WTC11 (cell line): Measurements from ENCODE around the gene ZFP69B. TPM values are rescaled to one million over a fixed set of nuclear protein-coding genes. Genes with fewer than 3 reads are reported as not detected.

Experiments
- ATAC-seq: fragments of 200-7000 bp; cut with Tn5 transposase; 2 replicates; pipeline ENCODE4 v1.10.0; 2021; ENCODE audit warnings: mild to moderate bottlenecking, moderate library complexity
- CTCF ChIA-PET: fragments of 300-600 bp; sonication (Branson Sonifier 250); formaldehyde crosslinking; loops from one replicate; lab custom pipeline; 2021; ENCODE audit warnings: antibody characterized with exemption; lab: Charles Lee
- POLR2A ChIA-PET: fragments of 350-600 bp; sonication (Branson Sonifier 250); formaldehyde crosslinking; loops from one replicate; lab custom pipeline; 2021; ENCODE audit warnings: antibody characterized with exemption; lab: Charles Lee
- DNase-seq: peaks from one replicate; pipeline ENCODE4 v3.0.0; 2021; ENCODE audit warnings: low spot score
- H3K27ac Mint-ChIP-seq: 2 replicates; pipeline ENCODE4 v1.8.0; 2021; ENCODE audit warnings: mixed read lengths
- H3K27me3 Mint-ChIP-seq: 2 replicates; pipeline ENCODE4 v1.8.0; 2021; ENCODE audit warnings: low read depth, mild to moderate bottlenecking, moderate library complexity, mixed read lengths
- H3K36me3 Mint-ChIP-seq: 2 replicates; pipeline ENCODE4 v1.8.0; 2021; ENCODE audit warnings: mixed read lengths
- H3K4me1 Mint-ChIP-seq: 2 replicates; pipeline ENCODE4 v1.8.0; 2022; ENCODE audit warnings: mixed read lengths
- H3K4me3 Mint-ChIP-seq: 2 replicates; pipeline ENCODE4 v1.8.0; 2021; ENCODE audit warnings: mild to moderate bottlenecking, moderate library complexity, mixed read lengths
- H3K9me3 Mint-ChIP-seq: 2 replicates; pipeline ENCODE4 v1.8.0; 2021; ENCODE audit warnings: mixed read lengths
- CBFB ChIP-seq: sonication (generic); formaldehyde crosslinking; IDR thresholded peaks from 2 replicates; pipeline ENCODE4 v1.8.1; 2022; ENCODE audit warnings: mild to moderate bottlenecking, low read depth, missing genetic modification reagents
- CDX4 ChIP-seq: fragments of 250-450 bp; sonication (Bioruptor Pico); IDR thresholded peaks from 2 replicates; pipeline ENCODE4 v1.9.0; 2021; ENCODE audit warnings: moderate library complexity, mild to moderate bottlenecking, inconsistent platforms, borderline replicate concordance
- CREM ChIP-seq: sonication (generic); formaldehyde crosslinking; IDR thresholded peaks from 2 replicates; pipeline ENCODE4 v1.8.1; 2022; ENCODE audit warnings: mild to moderate bottlenecking, missing genetic modification reagents, moderate library complexity
- E2F1 ChIP-seq: sonication (generic); formaldehyde crosslinking; IDR thresholded peaks from 2 replicates; pipeline ENCODE4 v1.8.0; 2022; ENCODE audit warnings: mild to moderate bottlenecking, missing genetic modification reagents
- FOXP4 ChIP-seq: sonication (generic); formaldehyde crosslinking; IDR thresholded peaks from 2 replicates; pipeline ENCODE4 v1.8.0; 2022; ENCODE audit warnings: mild to moderate bottlenecking, missing genetic modification reagents
- GRHL2 ChIP-seq: fragments of 250-450 bp; sonication (Bioruptor Pico); IDR thresholded peaks from 2 replicates; pipeline ENCODE4 v1.8.0; 2022; ENCODE audit warnings: mild to moderate bottlenecking, moderate library complexity; ENCODE audit not compliant: insufficient replicate concordance, severe bottlenecking
- JUN ChIP-seq: sonication (generic); formaldehyde crosslinking; IDR thresholded peaks from 2 replicates; pipeline ENCODE4 v1.8.0; 2023; ENCODE audit warnings: mild to moderate bottlenecking, missing genetic modification reagents
- MXD4 ChIP-seq: fragments of 250-450 bp; sonication (Bioruptor Pico); IDR thresholded peaks from 2 replicates; pipeline ENCODE4 v1.8.0; 2021; ENCODE audit warnings: mild to moderate bottlenecking, moderate library complexity, borderline replicate concordance
- PREB ChIP-seq: sonication (generic); formaldehyde crosslinking; IDR thresholded peaks from 2 replicates; pipeline ENCODE4 v1.8.1; 2022; ENCODE audit warnings: mild to moderate bottlenecking, missing genetic modification reagents, moderate library complexity, borderline replicate concordance
- RELA ChIP-seq: sonication (generic); formaldehyde crosslinking; IDR thresholded peaks from 2 replicates; pipeline ENCODE4 v1.8.1; 2022; ENCODE audit warnings: missing genetic modification reagents, mild to moderate bottlenecking, borderline replicate concordance
- SOX15 ChIP-seq: fragments of 250-450 bp; sonication (Bioruptor Pico); IDR thresholded peaks from 2 replicates; pipeline ENCODE4 v1.9.0; 2021; ENCODE audit warnings: mild to moderate bottlenecking
- SP1 ChIP-seq: sonication (generic); formaldehyde crosslinking; conservative IDR thresholded peaks from 2 replicates; pipeline ENCODE4 v1.8.1; 2022; ENCODE audit warnings: missing genetic modification reagents
- STAT6 ChIP-seq: sonication (generic); formaldehyde crosslinking; conservative IDR thresholded peaks from 2 replicates; pipeline ENCODE4 v1.8.1; 2023; ENCODE audit warnings: mild to moderate bottlenecking, low read depth, missing genetic modification reagents, moderate library complexity
- TEAD4 ChIP-seq: sonication (generic); formaldehyde crosslinking; IDR thresholded peaks from 2 replicates; pipeline ENCODE4 v1.8.0; 2022; ENCODE audit warnings: mild to moderate bottlenecking, missing genetic modification reagents
- USF1 ChIP-seq: sonication (generic); formaldehyde crosslinking; IDR thresholded peaks from 2 replicates; pipeline ENCODE4 v1.8.0; 2022; ENCODE audit warnings: mild to moderate bottlenecking, missing genetic modification reagents
- ZNF138 ChIP-seq: sonication (generic); formaldehyde crosslinking; conservative IDR thresholded peaks from 2 replicates; pipeline ENCODE4 v1.8.1; 2022; ENCODE audit warnings: mild to moderate bottlenecking, moderate library complexity, missing genetic modification reagents
- ZNF416 ChIP-seq: fragments of 250-450 bp; sonication (Bioruptor Pico); IDR thresholded peaks from 2 replicates; pipeline ENCODE4 v1.9.0; 2021; ENCODE audit warnings: mild to moderate bottlenecking, inconsistent platforms
- ZNF425 ChIP-seq: fragments of 250-450 bp; sonication (Bioruptor Pico); conservative IDR thresholded peaks from 2 replicates; pipeline ENCODE4 v1.9.0; 2021; ENCODE audit warnings: mild to moderate bottlenecking
- total RNA-seq: library from RNA; stranded (reverse); gene quantifications from 3 replicates; pipeline ENCODE4 v1.2.3, GENCODE V29; 2021

ZFP69B gene
- total RNA-seq, 1 experiment from 2014 or later = 8.2 TPM

GRCh38 chr1:40478276-40478675, 28.0 kb downstream of the ZFP69B start:
- ChIA-PET CTCF (interaction anchor here (0.9 to 1.6 kb wide), 2 partner anchors 74 to 140 kb away, joined by 3 read pairs; no protein-coding TSS in a partner anchor), POLR2A (no interaction called here)
- Mint-ChIP-seq H3K27ac (no peak overlapping the region), H3K4me3 (peak overlapping the region; percentile 83), H3K27me3 (peaks cover 20% of the 10 kb centered on the region), H3K9me3 (peaks cover 15% of the 10 kb centered on the region), H3K36me3 (peaks cover 5% of the 10 kb centered on the region; the same call in 1 of the 2 replicates), H3K4me1 (peaks cover 15% of the 10 kb centered on the region)
- DNase-seq (no peak), ATAC-seq (no peak)
- no peak for TF ChIP-seq RELA (CRISPR knock-in tag)

GRCh38 chr1:40479156-40479555, 28.9 kb downstream of the ZFP69B start:
- DNase-seq (peak; percentile 11), ATAC-seq (no peak)
- peaks cover 18% of the 10 kb centered on the region for H3K27me3 Mint-ChIP-seq
- peaks cover 5% of the 10 kb centered on the region; the same call in 1 of the 2 replicates for H3K36me3 Mint-ChIP-seq
- POLR2A ChIA-PET = no interaction called here
- no peak overlapping the region for H3K4me3 Mint-ChIP-seq
- TF ChIP-seq SP1 (CRISPR knock-in tag) = no peak
- no peak for TF ChIP-seq ZNF416 (CRISPR knock-in tag)
- no peak for TF ChIP-seq TEAD4 (CRISPR knock-in tag)
- TF ChIP-seq MXD4 = no peak
- no peak for TF ChIP-seq CREM (CRISPR knock-in tag)
- TF ChIP-seq CBFB (CRISPR knock-in tag) = no peak
- TF ChIP-seq STAT6 = no peak
- TF ChIP-seq ZNF138 = no peak
- no peak for TF ChIP-seq E2F1 (CRISPR knock-in tag)
- no peak for TF ChIP-seq FOXP4 (CRISPR knock-in tag)
- TF ChIP-seq ZNF425 = no peak
- TF ChIP-seq GRHL2 (CRISPR knock-in tag) = no peak
- TF ChIP-seq JUN (CRISPR knock-in tag) = no peak
- TF ChIP-seq PREB (CRISPR knock-in tag) = no peak
- TF ChIP-seq USF1 (CRISPR knock-in tag) = no peak
- no peak for TF ChIP-seq SOX15 (CRISPR knock-in tag)
- no peak for TF ChIP-seq CDX4 (CRISPR knock-in tag)
- CTCF ChIA-PET = interaction anchor here (1.6 kb wide), 1 partner anchor 74 kb away, joined by 3 read pairs; no protein-coding TSS in a partner anchor
- no peak overlapping the region for H3K27ac Mint-ChIP-seq
- H3K4me1 Mint-ChIP-seq = peaks cover 15% of the 10 kb centered on the region
- H3K9me3 Mint-ChIP-seq = peaks cover 12% of the 10 kb centered on the region
